OCI-LY3 (cell line): ENCODE results near the gene SYNE1.
"Not testable (repeated sequence)": the region's sequence is repeated elsewhere in the genome, so short reads cannot be mapped to it uniquely, and the experiment has no call there.

Experiments used
- EZH2phosphoT487 ChIP-seq: fragments of 200-600 bp; shearing (Covaris generic); IDR thresholded peaks from 2 replicates; pipeline ENCODE4 v1.6.1; 2018; ENCODE audit warnings: antibody characterized with exemption, mixed run types, low read depth
- TF ChIP-seq, protein P1 (sequence below): fragments of 200-600, 300-600 bp; sonication (generic); IDR thresholded peaks from 2 replicates; pipeline ENCODE4 v1.5.1; 2014; ENCODE audit warnings: antibody characterized with exemption, low read length, low read depth

GRCh38 chr6:152076242-152076641 is 560.9 kb downstream of the SYNE1 start:
- TF ChIP-seq EZH2phosphoT487: not testable (repeated sequence)
- TF ChIP-seq, protein P1, sequence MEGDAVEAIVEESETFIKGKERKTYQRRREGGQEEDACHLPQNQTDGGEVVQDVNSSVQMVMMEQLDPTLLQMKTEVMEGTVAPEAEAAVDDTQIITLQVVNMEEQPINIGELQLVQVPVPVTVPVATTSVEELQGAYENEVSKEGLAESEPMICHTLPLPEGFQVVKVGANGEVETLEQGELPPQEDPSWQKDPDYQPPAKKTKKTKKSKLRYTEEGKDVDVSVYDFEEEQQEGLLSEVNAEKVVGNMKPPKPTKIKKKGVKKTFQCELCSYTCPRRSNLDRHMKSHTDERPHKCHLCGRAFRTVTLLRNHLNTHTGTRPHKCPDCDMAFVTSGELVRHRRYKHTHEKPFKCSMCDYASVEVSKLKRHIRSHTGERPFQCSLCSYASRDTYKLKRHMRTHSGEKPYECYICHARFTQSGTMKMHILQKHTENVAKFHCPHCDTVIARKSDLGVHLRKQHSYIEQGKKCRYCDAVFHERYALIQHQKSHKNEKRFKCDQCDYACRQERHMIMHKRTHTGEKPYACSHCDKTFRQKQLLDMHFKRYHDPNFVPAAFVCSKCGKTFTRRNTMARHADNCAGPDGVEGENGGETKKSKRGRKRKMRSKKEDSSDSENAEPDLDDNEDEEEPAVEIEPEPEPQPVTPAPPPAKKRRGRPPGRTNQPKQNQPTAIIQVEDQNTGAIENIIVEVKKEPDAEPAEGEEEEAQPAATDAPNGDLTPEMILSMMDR: not testable (repeated sequence)
